Stimulated activated CD4-positive, alpha-beta T cell treated with anti-CD3 and anti-CD28 coated beads, TNF-alpha, amount 100 ng/mL, for 24 hours (primary cell): ENCODE results near the gene CCDC175.
A peak's percentile ranks its signal among the peaks of the same experiment; 100 is the strongest.

Source experiments
- DNase-seq, 3 experiments: peaks; one replicate each; pipeline ENCODE4 v3.0.0-alpha.2; 2020; ENCODE audit warnings: low read depth in 3 of 3

CCDC175 gene

GRCh38 chr14:59482541-59483331 lies 93.9 kb downstream of the CCDC175 start:
- DNase-seq, result no peak

DNA sequence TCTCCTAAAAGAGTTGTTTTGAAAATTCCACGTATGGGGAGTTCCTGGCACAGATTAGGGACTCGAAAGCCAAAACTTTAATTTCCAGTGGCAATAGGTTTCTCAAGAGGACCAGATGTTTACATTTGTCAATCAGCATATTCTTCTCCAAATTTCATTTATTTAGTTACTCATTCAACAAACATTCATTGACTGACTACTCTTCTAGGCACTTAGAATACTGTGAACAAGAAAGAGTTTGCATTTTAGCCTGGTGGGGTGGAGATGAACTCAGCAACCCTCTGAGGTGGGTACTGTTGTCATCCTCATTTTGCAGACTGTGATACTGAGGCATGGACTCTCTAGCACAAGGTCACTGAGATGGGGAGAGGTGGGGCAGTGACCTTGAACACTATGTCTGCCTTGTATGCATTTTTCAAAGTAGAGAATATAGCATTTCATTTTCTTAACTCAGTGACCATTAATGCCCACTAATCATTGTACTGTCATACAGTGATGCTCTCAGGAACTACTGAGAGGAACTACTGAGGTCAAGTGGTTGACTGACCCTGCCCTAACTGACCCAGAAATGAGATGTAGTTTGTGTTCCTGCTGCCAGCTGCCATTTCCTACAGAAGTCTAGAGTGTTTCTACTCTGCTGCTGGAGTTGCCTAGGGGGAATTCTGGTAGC lies 94.6 kb downstream of the CCDC175 start:
- DNase-seq, result no peak

DNA sequence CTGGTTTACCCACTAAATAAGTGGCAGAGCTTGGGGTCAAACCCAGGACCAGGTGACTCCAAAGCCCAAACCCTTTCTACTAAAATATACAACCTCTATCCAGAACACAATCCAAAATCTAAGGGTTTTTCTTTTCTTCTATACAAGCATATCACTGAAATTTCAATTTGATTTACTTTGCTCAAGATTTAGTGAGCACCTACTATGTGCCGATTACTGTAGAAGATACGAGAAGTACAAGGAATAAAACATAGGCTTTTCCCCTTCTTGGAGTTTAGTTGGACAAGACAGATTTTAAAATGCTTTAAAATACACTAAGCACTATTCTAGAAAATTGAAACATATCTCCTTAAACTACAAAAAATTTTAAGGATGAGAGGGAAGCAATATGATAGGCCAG lies 95.2 kb downstream of the CCDC175 start:
- DNase-seq, result no peak

- no peak for DNase-seq
Observed at GRCh38 chr14:59480166-59480565, 96.4 kb downstream of the CCDC175 start.

GRCh38 chr14:59478540-59478939 lies 98.1 kb downstream of the CCDC175 start:
- no peak for DNase-seq

DNA sequence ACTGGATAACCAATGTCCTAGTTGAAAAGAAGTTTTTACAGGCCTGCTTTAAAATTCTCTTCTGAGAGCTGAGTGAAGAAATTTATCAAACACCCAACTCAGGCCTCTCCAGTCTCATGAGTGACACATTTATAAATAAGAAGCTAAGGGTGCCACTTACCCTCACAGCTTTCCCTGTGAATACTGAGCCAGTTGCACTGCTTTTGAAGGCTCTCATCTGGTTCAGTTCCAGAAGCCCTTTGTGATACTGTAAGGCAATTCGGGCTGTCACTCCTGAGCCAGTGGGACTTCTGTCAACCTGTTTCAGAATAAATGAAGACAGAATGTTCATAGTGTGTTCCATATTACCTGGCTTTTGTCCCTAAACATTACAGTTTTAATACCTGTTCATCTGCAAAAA lies 100.9 kb downstream of the CCDC175 start:
- DNase-seq, result no peak

GRCh38 chr14:59474172-59474571 lies 102.4 kb downstream of the CCDC175 start:
- DNase-seq, result no peak

GRCh38 chr14:59465316-59466135 lies 111.1 kb downstream of the CCDC175 start, which contains the start of gene GPR135:
GPR135 (minus strand) TSS chr14:59465380; CDS start chr14:59465226, 154 bp downstream.
- DNase-seq, result peak in 1 of 3 experiments; percentile 33

- DNase-seq, result peak; percentile 11 to 39 (median 11)
Observed at GRCh38 chr14:59464486-59465315, 111.9 kb downstream of the CCDC175 start.

DNA sequence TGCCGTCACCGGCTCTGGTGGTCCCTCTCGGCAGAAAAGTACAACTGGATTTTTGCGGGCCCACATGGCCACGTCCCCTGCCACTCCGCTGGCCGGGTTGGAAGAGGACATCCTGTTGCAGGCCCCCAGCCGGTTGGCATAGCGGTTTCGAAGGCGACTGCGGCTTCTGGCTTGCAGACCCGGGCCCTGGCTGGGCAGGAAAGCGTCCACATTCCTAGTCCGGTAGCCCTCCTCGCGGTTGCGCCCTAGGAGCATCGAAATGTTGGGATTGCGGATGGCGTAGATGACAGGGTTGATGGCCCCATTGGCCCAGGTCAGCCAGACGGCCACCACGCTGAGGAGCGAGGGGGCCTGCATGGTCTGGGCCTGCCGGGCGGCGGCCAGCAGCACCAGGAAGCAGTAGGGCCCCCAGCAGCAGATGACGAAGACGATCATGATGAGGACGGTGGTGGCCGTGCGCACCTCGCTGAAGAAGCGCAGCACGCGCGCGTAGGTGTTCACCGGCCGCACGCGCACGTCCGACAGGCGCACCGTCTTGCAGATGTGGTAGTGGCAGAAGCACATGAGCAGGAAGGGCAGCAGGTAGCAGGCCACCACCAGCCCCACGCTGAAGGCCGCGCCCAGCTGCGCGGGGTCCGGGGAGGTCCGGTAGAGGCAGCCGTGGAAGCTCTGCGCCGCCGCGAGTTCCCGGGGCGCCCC lies 112.7 kb downstream of the CCDC175 start:
- DNase-seq, result peak in 2 of 3 experiments; percentile 2 to 39

- DNase-seq, result no peak
Observed at GRCh38 chr14:59461891-59462290, 114.7 kb downstream of the CCDC175 start.

DNA sequence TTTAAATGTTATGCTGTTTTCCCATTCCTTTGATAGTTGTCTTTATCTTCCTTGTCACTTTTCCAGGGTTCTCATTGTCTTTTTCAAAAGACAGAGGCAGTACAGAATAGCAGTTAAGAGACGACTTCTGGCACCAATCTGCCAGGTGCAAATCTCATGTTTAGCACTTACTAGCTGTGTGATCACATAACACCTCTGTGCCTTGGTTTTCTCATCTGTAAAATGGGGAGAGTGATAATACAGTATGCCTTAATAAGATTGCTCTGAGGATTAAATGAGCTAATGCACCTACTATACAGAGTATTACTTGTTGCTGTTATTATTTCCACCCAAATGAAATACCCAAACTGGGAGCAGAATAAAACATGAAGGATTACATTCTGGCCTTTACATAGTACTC lies 116.2 kb downstream of the CCDC175 start:
- DNase-seq, result no peak

- no peak for DNase-seq
Observed at GRCh38 chr14:59458486-59458885, 118.1 kb downstream of the CCDC175 start.

GRCh38 chr14:59455411-59455810 lies 121.2 kb downstream of the CCDC175 start:
- no peak for DNase-seq
